ENCODE results near the gene PPME1.

Gene PPME1

DNA sequence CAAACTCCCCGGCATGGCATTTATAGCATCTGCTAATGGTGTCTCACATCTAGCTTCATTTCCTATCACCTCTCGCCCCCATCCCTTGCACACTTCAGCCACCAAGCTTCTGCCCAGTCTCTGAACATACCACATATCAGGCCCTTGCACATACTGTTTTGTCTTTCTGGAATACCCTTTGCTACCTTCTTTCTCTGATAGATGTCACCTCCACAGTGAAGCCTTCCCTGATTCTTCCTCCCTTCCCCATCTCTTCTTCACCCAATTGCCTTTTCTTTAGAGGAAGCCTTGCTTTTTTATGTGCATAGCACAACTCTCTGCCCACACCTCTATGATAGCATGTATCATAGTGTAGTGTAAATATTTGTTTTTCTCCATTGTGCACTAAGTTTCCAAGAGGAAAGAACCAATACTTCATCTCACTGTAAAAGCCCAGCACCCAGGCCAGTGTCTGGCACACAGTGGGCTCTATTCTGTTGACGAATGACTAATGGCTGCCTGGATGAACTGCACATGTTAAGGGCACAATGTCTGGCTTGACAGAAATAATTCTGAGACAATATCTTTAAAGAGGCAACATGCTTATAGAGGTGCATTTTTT, 112.6 kb downstream of the PPME1 start:
- no peak for DNase-seq

DNA sequence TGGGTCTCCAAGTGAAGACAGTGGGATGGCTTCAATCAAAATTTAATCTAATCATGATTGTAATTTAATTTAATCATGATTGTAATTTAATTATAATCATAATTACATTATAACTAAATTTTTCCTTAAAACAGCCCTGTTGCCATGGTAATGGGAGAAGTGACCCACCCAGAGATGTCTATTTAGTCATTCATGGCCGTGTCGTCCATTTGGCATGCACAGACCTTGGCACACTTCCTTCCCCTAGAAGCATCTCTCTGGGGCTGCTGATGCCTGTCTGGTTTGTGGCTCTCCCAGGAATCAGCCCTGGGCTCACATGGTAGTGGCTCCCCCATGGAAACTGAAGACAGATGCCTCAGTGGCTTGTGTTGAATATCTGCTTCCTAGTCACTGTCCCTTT, 113.4 kb downstream of the PPME1 start:
- DNase-seq, result no peak

DNA sequence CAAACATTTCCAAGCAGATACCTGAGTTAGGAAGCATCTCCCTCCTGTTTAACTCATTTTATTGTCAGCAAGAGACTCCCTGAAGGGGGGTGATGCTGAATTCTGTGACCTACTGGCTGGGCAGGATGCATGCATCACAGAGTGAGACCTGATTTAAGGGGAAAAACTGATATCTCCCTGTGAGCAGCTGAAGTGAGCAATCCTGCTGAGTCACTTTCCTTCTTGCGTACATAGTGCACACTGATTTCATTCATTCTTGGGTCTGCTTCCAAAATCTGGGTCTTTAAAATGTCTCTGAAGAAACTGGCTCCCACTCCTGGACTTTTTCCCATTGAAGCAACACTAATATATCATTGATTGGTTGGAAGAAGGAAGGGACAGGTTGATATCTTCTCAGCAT, 117.1 kb downstream of the PPME1 start:
- DNase-seq, result no peak

DNA sequence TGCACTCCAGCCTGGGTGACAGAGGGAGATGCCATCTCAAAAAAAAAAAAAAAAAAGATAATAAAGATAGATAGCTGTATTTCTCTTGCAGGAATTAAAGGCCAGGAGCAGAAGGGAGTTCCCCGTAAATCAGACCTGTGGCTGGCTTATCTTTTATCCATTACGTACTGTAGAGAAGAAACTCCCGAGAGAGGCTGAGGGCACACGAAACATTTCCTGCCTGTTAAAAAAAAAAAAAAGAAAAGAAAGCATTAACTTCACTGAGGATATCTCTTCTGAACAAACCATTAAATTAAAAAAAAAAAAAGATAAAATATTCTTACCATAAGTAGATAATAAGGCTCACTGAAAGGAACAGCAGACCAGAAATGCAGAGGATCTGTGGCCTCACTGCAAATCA, 117.8 kb downstream of the PPME1 start:
- DNase-seq, result no peak

DNA sequence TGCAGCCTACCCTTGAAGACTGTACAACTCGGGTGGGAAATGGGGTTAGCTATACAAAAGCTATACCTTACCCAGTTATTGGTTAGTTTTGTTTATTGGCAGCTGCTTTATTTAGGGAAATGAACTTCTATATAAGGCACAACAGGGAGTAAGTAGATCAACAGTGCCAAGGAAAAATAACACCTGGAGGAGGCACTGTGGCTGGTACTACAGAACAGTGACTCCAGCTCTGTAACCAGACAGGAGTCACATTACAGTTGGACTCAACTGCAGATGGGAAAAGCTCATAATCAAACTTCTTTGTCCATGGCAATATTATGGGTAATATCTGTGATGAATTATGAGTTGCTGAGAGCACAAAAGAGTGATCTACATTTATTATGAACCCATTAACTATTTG, 126.4 kb downstream of the PPME1 start:
- DNase-seq, result no peak

DNA sequence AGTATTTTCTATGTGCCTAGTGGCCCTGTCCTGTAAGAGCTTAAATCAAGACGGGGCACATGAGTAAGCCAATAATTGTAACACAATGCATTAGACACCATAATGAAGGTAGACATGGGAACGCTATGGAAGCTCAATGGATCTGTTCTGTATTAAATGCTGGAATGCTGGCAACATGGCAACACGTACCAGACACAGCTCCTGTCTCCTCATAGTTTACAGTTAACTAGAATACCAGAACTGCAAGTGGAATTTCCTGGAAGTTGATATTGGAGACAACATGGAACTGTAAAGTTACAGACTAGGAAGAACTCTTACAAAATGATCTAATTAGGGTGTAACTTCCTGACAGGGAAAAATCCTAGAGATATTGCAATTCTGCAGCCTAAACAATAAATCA, 127.9 kb downstream of the PPME1 start:
- no peak for DNase-seq
